Measurements from ENCODE around the gene PRKAG2.

Gene PRKAG2

GRCh38 chr7:151869968-151870918 lies 6.7 kb downstream of the PRKAG2 start:
- TF ChIP-seq POLR2A (IDR thresholded peaks at IDR 0.05; ENCODE audit: low read length) (no peak), GATA1 (IDR thresholded peaks at IDR 0.05; ENCODE audit: low read depth, low read length) (no peak)
- no peak for DNase-seq

- TF ChIP-seq POLR2A (IDR thresholded peaks at IDR 0.05; ENCODE audit: low read length) (no peak), GATA1 (IDR thresholded peaks at IDR 0.05; ENCODE audit: low read depth, low read length) (no peak)
- no peak for DNase-seq
These were observed 7.5 kb downstream of the PRKAG2 start for GRCh38 chr7:151869455-151869854.

- no peak for TF ChIP-seq GATA1 (IDR thresholded peaks at IDR 0.05; ENCODE audit: low read depth, low read length)
- no peak for TF ChIP-seq POLR2A (IDR thresholded peaks at IDR 0.05; ENCODE audit: low read length)
These were observed 7.8 kb downstream of the PRKAG2 start for GRCh38 chr7:151869109-151869428.

GRCh38 chr7:151868396-151869108 lies 8.4 kb downstream of the PRKAG2 start:
- TF ChIP-seq POLR2A (IDR thresholded peaks at IDR 0.05; ENCODE audit: low read length) (no peak), GATA1 (IDR thresholded peaks at IDR 0.05; ENCODE audit: low read depth, low read length) (no peak)
- no peak for DNase-seq

More at GRCh38 chr7:151869109-151869428, 7.8 kb downstream of the PRKAG2 start:
- DNase-seq = no peak

- DNase-seq = no peak
- TF ChIP-seq GATA1 (IDR thresholded peaks at IDR 0.05; ENCODE audit: low read depth, low read length) = no peak
- no peak for TF ChIP-seq POLR2A (IDR thresholded peaks at IDR 0.05; ENCODE audit: low read length)
These were observed 9.0 kb downstream of the PRKAG2 start for GRCh38 chr7:151867912-151868311.

- TF ChIP-seq GATA1 (IDR thresholded peaks at IDR 0.05; ENCODE audit: low read depth, low read length) = no peak
- no peak for DNase-seq
These were observed 9.9 kb downstream of the PRKAG2 start for GRCh38 chr7:151866761-151867655.

GRCh38 chr7:151866028-151866427 lies 10.9 kb downstream of the PRKAG2 start:
- no peak for TF ChIP-seq POLR2A (IDR thresholded peaks at IDR 0.05; ENCODE audit: low read length)
- no peak for TF ChIP-seq GATA1 (IDR thresholded peaks at IDR 0.05; ENCODE audit: low read depth, low read length)
- no peak for DNase-seq

GRCh38 chr7:151865070-151865670 lies 11.7 kb downstream of the PRKAG2 start:
- DNase-seq = no peak
- no peak for TF ChIP-seq POLR2A (IDR thresholded peaks at IDR 0.05; ENCODE audit: low read length)
- no peak for TF ChIP-seq GATA1 (IDR thresholded peaks at IDR 0.05; ENCODE audit: low read depth, low read length)

GRCh38 chr7:151864561-151864960 lies 12.4 kb downstream of the PRKAG2 start:
- TF ChIP-seq GATA1 (IDR thresholded peaks at IDR 0.05; ENCODE audit: low read depth, low read length) (no peak), POLR2A (IDR thresholded peaks at IDR 0.05; ENCODE audit: low read length) (no peak)

GRCh38 chr7:151864081-151864480 lies 12.8 kb downstream of the PRKAG2 start:
- DNase-seq = no peak
- TF ChIP-seq GATA1 (IDR thresholded peaks at IDR 0.05; ENCODE audit: low read depth, low read length) = no peak
- no peak for TF ChIP-seq POLR2A (IDR thresholded peaks at IDR 0.05; ENCODE audit: low read length)

More at GRCh38 chr7:151864561-151864960, 12.4 kb downstream of the PRKAG2 start:
- DNase-seq = no peak

- TF ChIP-seq GATA1 (IDR thresholded peaks at IDR 0.05; ENCODE audit: low read depth, low read length) (no peak), POLR2A (IDR thresholded peaks at IDR 0.05; ENCODE audit: low read length) (no peak)
- DNase-seq = peak in 1 of 2 experiments; percentile 7
These were observed 13.4 kb downstream of the PRKAG2 start for GRCh38 chr7:151863386-151864079.

GRCh38 chr7:151862606-151863381 lies 14.1 kb downstream of the PRKAG2 start:
- TF ChIP-seq POLR2A (IDR thresholded peaks at IDR 0.05; ENCODE audit: low read length) = no peak
- TF ChIP-seq GATA1 (IDR thresholded peaks at IDR 0.05; ENCODE audit: low read depth, low read length) = no peak
- DNase-seq = no peak
